ENCODE measurements around the gene ALCAM. TPM values are rescaled to one million over a fixed set of nuclear protein-coding genes. Genes with fewer than 3 reads are reported as not detected.

The ALCAM gene
- polyA plus RNA-seq, 1 experiment: 275 TPM

GRCh38 chr3:105431200-105431599, 64.5 kb downstream of the ALCAM start:
- no peak for TF ChIP-seq CTCF (IDR thresholded peaks at IDR 0.05; ENCODE audit: low read depth, low read length)
- H3K27ac ChIP-seq (ENCODE audit: low read depth, low read length): no peak overlapping the region
- no peak for DNase-seq (ENCODE audit: low read depth, low spot score)
- ChIA-PET POLR2A (no interaction called here), CTCF (no interaction called here)
- peaks cover 2% of the 10 kb centered on the region; the same call in 1 of the 2 replicates for H3K9me3 ChIP-seq (ENCODE audit: control insufficient read depth, insufficient read depth, low read length)
- H3K4me3 ChIP-seq (ENCODE audit: low read depth, low read length): no peak overlapping the region
- no peaks in the 10 kb centered on the region for H3K27me3 ChIP-seq (ENCODE audit: control insufficient read depth, insufficient read depth, low read length)

GRCh38 chr3:105435277-105435676, 68.6 kb downstream of the ALCAM start:
- TF ChIP-seq CTCF (IDR thresholded peaks at IDR 0.05; ENCODE audit: low read depth, low read length): no peak
- CTCF ChIA-PET: no interaction called here

GRCh38 chr3:105436687-105437086, 70.0 kb downstream of the ALCAM start:
- ChIA-PET POLR2A (no interaction called here), CTCF (no interaction called here)
- no peak for DNase-seq (ENCODE audit: low read depth, low spot score)
- no peak for TF ChIP-seq CTCF (IDR thresholded peaks at IDR 0.05; ENCODE audit: low read depth, low read length)
- H3K4me3 ChIP-seq (ENCODE audit: low read depth, low read length): no peak overlapping the region
- no peak overlapping the region for H3K27ac ChIP-seq (ENCODE audit: low read depth, low read length)
- no peaks in the 10 kb centered on the region for H3K27me3 ChIP-seq (ENCODE audit: control insufficient read depth, insufficient read depth, low read length)
- H3K9me3 ChIP-seq (ENCODE audit: control insufficient read depth, insufficient read depth, low read length): peaks cover 2% of the 10 kb centered on the region; the same call in 1 of the 2 replicates

More at GRCh38 chr3:105435277-105435676, 68.6 kb downstream of the ALCAM start:
- POLR2A ChIA-PET: no interaction called here
- H3K9me3 ChIP-seq (ENCODE audit: control insufficient read depth, insufficient read depth, low read length): peaks cover 2% of the 10 kb centered on the region; the same call in 1 of the 2 replicates
- no peak overlapping the region for H3K4me3 ChIP-seq (ENCODE audit: low read depth, low read length)
- no peak overlapping the region for H3K27ac ChIP-seq (ENCODE audit: low read depth, low read length)
- no peak for DNase-seq (ENCODE audit: low read depth, low spot score)
- H3K27me3 ChIP-seq (ENCODE audit: control insufficient read depth, insufficient read depth, low read length): no peaks in the 10 kb centered on the region

- Histone ChIP-seq H3K9me3 (ENCODE audit: control insufficient read depth, insufficient read depth, low read length) (peaks cover 2% of the 10 kb centered on the region; the same call in 1 of the 2 replicates), H3K4me3 (ENCODE audit: low read depth, low read length) (no peak overlapping the region), H3K27ac (ENCODE audit: low read depth, low read length) (no peak overlapping the region), H3K27me3 (ENCODE audit: control insufficient read depth, insufficient read depth, low read length) (no peaks in the 10 kb centered on the region)
- POLR2A ChIA-PET: no interaction called here
- DNase-seq (ENCODE audit: low read depth, low spot score): no peak
- CTCF ChIA-PET: no interaction called here
- no peak for TF ChIP-seq CTCF (IDR thresholded peaks at IDR 0.05; ENCODE audit: low read depth, low read length)
Measured at GRCh38 chr3:105440113-105440512, 73.4 kb downstream of the ALCAM start.

- H3K4me3 ChIP-seq (ENCODE audit: low read depth, low read length): no peak overlapping the region
- ChIA-PET POLR2A (no interaction called here), CTCF (no interaction called here)
- no peaks in the 10 kb centered on the region for H3K9me3 ChIP-seq (ENCODE audit: control insufficient read depth, insufficient read depth, low read length)
- TF ChIP-seq CTCF (IDR thresholded peaks at IDR 0.05; ENCODE audit: low read depth, low read length): no peak
- no peaks in the 10 kb centered on the region for H3K27me3 ChIP-seq (ENCODE audit: control insufficient read depth, insufficient read depth, low read length)
- no peak for DNase-seq (ENCODE audit: low read depth, low spot score)
- H3K27ac ChIP-seq (ENCODE audit: low read depth, low read length): no peak overlapping the region
Measured at GRCh38 chr3:105444725-105445124, 78.0 kb downstream of the ALCAM start.
